RKO (cell line): ENCODE results near the gene KLK11.

Experiments
- DNase-seq: peaks from one replicate; pipeline ENCODE4 v3.0.0-alpha.2; 2016; ENCODE audit warnings: low spot score

Gene KLK11

DNA sequence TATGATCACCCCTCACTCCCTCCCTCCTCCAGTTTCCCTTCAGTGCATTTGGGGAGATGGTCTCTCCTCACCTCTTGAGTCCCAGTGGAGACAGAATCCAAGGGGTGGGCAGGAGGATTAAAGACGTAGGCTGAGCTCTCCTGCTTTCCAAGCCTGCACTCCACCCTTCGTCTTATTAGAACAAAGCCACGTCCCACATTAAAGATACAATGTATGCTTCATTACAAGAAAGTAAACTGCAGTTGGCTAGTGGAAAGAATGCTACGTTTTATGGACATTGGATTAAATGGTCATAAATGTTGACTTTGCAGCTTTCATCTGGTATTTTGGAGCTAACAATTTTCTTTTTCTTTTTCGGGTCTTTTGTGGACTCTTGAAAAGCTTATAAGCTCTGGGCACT lies 1.5 kb upstream of the KLK11 start:
- DNase-seq, result no peak

DNA sequence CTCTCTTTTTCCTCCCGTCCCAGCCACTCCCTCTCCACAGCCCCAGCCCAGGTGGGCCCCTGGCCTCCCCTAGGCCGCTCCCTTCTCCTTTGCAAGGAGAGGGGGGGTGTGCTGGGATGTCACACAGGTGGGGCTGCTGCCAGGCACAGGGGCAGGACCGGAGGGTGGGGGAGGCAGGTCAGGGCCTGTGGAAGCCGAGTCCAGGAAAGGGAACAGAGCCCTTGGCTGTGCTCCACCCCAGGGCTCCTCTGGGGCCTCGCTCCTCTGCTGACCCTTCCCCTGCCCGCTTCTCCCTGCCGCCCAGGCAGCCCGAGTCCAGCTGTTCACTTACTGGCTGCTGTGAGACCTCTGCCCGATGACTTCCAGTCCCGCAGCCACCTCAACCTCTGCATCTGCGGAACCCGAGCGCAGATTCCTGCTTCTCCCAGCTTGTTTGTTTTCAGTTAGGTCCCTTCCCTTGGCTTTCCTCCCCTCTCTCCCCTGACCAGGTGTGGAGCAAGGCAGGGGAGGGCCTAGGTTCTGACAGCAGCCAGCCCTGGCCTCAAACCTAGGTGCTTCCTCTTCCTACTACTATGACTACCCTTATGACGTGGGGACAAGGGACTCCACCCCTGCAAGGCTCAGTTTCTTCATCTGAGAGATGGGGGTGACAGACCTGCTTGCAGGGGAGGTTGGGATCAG lies 850 bp upstream of the KLK11 start:
- DNase-seq, result no peak

DNA sequence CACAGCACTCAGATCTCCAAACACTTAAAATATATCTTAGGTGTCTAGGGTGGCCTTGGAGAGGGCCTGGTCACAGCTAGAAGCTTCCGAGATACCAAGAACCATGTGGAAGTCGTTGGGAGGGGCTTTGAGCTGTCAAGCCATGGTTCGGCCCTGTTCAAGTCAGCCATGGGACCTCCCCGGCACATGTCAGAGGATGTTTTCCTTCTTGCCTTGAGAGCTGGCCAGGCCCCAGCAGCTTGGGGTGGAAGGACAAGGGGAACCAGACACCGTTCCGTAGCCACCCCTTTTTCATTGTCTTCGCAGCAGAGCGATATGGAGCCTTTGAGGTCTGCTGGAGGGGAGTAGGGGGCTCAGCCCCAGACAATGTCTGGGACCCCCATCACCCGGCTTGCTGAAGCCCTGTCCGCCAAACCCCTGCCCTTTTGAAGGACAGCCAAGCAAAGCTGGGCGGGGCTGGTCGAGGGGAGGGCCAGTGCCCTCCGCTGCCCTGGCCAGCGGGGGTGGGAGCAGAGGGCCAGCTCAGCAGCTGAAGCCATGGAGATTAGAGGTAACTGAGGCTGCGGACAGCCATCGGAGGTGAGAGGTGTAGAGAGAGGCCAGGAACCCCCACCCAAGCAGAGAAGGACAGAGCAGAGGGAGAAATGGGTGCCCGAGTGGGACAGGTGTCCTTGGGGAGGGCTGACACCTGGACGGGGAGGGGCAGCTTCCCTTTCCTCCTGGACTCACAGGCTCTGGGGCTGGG lies 435 bp downstream of the KLK11 start:
- no peak for DNase-seq

DNA sequence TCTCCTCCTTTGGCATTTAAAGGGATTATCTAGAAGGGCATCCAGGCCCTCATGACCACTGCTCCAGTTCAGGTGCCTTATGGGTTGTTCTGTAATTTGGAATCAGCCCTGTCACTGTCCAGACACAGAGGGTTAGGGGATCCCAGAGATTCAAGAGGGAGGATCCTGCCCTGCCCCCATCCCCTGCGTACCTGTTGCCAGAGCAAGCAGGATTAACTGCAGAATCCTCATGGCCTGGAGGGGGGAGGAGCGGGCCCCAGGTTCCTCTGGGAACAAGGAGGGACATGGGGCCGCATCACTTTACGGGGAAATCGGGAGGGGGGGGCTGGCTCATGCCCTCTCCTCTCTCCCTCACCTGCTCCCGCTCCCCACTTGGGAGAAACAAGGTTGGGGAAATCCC lies 1.0 kb downstream of the KLK11 start:
- DNase-seq, result no peak

DNA sequence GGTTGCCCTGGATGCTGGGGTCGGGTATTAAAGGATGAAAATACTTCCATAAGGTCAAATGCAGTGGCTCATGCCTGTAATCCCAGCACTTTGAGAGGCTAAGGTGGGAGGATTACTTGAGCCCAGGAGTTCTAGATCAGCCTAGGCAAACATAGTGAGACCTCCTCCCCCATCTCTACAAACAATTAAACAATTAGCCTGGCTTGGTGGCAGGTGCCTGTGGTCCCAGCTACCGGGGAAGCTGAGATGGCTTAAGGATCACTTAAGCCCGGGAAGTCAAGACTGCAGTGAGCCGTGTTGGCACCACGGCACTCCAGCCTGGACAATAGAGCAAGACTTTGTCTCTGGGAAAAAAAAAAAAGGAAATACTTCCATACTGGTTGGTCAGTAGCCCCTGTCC lies 1.5 kb downstream of the KLK11 start:
- no peak for DNase-seq

DNA sequence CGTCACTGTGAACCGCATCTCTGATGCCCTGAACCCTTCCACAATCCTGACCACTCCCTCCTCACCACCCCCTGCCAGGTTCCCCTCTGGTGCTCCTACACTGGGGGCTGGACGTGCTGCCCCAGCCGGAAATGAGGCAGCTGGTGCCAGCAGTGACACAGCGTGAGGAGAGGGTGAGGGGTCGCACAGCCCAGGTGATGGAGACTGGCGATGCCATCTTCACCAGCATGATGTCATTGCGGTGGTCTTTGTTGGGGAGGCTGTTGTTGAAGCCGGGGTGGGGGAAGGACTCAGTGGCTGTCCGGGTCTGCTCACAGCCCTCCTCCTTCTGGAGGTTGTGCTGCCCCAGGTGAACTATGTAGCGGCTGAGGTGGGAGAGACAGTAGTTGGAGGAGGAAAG lies 2.5 kb downstream of the KLK11 start:
- DNase-seq, result no peak

DNA sequence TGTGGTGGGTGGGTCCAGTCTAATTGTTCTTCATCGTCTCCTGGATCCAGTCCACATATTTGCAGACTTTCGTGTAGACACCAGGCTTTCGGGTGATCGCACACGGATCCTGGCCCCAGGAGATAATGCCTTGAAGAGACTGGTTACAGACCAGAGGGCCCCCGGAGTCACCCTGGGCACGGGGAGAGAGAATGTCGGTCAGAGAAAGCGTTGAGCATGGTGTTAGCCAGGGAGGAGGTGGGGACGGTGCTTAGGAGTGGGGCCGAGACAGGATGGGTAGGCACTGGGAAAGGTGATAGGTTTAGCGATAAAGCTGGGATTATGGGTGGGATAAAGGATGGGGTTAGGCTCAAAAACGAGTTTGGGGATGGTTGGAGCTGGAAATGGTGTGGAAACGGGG lies 3.9 kb downstream of the KLK11 start:
- DNase-seq, result no peak

DNA sequence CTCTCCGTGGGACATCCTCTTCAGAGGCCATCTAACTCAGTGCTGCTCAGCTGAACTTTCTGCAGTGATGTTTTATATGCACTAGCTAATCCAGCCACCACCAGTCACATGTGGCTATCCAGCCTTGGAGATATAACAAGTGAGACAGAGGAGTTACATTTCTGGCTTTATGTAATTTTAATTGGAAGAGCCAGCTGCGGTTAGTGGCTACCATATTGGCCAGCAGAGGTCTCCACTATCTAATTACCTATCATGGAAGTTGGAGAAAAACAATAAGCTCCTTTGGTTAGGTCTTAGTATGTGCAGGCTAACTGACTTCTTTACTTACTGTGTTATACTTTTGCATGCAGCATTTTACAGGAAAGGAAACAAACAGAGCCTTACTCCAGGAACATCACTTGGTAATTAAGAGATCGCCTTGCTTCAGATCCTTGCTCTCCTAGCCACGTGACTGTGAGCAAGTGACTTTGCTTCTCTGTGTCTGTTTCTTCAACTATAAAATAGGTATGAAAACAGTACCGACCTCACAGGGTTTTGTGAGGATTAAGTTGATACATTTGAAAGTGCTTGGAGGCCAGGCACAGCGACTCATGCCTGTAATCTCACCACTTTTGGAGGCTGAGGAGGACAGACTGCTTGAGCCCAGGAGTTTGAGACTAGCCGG lies 5.3 kb downstream of the KLK11 start:
- peak; percentile 66 for DNase-seq

DNA sequence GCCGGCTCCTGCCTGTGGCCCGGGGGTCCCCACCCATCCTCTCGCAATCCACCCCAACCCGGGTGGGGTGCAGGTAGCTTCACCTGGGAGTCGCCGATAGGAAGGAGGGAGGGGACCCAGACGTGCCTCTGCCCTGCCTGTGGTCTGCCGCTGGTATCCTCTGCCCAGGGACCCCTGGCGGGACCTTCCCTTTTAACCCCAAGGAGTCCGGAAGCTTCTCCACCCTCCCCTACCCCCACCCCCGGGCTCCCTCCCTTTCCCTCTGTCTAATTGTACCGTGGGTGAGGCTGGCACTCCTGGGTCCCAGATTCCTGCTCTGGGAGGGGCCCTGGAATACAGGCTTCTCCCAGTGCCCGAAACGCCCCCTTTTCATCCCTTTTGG lies 6.9 kb downstream of the KLK11 start, which contains the start of gene KLK10:
Gene KLK10, minus strand, starts transcription at position 166 of the 382 bp plus-strand sequence. CDS start 579 bp downstream, outside the sequence.
- DNase-seq, result no peak

DNA sequence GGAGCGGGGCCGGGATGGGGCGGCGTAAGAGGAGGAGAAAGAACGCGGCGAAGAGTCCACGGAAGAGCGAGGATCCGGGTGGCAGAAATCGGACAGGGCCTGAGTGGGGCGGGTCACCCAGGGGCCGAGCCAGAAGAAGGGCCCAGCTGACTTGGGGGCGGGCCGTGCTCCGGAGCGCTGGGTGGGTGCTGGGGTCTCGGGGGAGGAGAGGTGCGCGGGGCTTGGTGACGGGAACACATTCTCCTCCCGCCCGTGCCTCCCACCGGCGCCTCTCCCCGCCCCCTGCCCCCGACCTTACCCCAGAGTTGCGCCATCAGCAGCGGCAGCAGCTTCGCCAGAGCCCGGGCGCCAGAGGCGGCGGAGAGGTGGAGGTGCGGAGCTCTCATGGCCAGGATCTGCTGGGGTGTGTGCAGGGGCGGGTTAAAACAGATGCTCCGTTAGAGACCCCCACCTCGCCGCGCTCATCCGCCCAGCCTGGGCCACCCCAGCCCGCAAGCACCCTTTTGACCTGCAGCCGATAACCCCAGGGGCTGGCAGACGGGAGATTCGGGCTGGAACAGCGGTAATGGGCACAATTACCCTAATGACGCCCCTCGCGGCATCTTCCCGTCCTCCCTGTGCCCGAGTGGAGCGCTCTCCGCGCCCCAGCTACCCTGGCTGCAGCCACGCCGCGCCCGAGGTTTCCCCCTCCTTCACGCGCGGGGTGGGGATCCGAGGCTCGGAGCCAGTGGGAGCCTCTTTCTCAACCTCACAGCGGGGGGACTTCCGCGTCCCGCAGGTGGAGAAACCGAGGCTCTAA lies 7.5 kb downstream of the KLK11 start:
- no peak for DNase-seq

DNA sequence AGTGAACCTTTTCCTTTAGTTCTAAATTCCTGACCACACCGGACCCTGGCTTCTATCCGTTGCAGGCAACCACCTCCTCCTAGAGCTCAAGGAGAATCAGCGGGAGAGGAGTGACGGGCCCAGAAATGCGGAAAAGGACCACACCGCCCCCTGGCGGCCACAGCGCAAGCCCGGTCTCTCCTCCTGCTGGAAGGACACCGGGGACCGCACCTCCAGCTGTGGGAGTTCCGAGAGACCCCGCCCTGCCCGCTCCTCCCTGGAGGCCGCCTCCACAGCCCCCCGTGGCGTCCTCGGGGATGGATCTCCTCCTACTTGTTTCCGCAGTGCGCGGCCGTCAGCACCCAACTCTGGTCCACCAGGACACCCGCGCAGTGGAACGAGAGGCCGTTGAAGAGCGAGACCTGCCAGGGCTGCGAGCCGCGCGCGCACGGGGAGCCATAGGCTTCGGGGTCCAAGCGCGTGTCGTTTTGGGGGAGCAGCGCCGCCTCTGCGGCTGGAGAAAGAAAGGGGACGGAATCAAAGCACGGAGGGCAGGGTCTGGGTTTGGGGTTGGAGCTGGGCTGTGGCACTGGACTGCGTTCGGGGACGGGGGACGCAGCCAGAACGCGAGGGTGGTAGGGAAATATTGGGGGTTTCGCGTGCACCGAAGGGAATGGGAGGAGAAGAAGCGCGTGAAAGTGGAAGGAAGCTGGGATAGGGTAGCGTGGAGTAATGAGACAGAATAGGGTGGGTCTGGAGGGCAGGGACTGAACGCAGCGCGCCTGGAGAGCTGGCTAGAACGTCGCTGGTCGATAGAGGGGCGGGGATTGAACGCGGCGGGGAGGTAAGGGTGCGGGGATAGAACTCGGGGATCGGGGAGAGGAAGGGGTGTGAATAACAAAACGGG lies 9.4 kb downstream of the KLK11 start:
- peak; percentile 22 for DNase-seq

DNA sequence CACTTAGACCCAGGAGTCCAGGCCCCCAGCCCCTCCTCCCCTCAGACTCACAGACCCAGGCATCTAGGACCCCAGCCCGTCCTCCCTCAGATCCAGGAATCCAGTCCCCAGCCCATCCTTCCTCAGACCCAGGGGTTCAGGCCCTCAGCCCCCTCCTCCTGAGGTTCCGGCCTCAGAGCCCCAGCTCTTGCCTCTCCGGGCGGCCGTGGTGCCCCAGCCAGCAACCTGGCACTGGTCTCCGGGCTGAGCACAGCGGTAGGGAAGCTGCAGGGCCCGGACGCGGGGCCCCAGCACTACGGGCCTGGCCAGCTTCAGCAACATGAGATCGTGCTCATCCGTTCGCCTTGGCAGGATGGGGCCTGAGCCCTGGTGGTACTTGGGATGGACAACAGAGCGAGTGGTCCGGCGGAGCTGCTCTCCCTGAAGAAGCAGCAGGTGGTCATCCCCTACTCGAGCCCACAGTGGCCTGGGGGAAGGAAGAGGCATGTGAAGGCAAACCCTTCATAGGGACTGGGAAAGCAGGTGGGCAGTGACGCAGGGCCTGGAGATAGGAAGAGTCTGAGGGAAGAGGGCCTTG lies 10.6 kb downstream of the KLK11 start:
- DNase-seq, result no peak

DNA sequence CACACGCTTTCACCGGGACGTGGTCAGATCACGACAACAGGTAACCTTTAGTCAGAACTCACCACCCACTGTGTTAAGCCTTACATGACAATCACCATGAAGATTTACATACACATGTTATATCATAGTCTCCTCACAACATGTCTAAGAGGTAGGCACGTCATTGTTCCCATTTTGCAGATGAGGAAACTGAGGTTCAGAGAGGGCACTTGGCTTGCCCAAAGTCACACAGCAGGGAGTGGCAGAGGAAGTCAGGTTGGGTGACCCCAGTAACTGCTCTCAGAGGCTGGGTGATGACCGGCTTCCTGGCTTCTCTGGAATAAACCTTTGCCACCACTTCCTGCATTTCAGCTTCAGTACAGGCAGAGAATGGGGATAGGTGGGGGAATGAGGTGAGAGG lies 12.2 kb downstream of the KLK11 start:
- DNase-seq, result no peak

DNA sequence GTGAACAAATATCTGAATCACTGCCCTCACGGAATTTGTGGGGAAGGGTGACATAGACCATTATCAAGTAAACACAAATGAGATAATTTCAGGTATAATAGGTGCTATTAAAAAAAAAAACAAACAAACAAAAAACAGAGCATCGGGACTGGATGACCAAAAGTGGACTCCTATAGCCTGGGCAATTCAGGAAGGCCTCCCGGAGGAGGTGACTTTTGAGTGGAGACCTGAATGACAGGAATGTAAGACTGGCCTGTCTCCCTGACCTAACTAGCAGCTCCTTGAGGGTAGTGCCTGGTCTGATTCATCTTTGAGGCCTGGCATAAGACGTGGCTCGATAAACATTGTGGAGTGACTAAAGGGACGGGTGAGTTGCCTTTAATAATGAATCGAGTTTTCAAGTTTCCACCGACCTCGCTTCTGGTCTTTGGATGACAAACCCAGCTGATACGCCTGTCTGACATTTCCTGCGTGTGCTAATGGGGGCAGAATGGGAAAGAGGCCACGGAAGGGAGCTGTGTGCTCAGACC lies 13.7 kb downstream of the KLK11 start:
- peak; percentile 52 for DNase-seq

DNA sequence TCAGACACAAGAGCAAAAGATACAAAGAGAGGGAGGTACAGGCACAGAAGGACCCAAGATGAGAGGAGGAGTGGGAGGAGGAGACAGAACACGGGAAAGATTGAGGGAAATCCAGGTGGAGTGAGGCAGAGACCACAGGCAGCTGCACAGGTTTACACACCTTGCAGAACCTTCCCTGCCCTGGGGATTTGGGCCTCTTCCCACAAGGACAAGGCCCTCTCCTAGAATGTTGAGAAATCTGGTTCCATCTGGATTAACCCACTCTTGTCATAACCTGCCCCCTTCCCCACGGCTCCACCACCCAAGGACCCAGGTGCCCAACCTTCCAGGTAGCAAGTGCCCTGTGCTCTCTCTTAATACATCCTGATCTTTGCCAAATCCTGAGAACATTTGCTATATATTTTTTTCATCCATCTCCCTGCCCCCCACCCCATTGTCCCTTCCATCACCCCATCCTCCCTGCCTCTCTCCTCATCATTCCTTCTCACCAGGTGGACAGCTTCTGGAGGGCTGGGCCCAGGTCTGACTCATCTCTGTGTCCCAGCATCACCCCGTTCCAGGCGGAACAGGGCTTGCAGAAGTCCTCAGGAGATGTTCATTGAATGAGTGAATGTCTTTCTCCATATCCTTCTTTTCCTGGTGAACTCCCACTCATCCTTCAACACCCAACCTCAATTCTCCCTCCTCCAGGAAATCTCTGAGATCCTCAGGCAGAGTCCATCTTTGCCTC lies 16.2 kb downstream of the KLK11 start:
- no peak for DNase-seq

DNA sequence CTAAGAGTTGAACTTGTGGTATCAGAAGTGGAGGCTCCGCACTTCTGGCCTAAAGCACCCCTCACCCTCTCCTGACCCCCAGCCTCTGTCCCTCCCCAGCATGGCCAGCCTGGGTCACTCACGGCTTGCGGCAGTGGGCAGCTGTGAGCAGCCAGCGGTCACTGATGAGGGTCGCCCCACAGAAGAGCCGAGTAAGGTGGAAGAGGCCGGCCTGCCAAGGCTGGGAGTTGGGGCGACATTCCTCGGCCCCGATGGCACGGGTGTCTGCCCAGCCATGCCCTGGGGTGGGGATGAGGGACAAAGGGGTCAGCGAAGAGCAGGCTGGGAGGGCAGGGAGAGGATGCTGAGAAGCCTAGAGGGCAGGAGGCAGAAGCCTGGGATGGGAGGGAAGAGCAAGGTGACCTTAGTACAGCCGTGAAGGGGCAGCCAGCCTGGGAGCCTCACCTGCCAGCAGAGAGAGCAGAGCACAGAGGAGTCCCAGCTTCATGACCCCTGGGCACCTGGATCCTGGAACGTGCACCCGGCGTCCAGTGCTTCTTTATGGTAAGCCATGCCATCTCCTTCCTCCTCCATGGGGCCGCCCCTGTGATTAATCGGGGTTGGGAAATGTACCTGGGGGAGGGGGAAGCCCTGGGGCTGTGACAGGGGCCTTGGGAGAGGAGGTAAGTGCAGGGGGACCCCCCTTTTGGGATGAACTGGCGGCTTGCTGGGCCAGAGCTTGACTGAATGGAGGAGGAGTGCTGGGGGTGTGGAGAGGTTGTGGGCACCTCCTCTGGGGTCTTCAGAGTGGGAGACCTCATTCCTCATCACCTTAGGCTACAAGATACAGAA lies 17.1 kb downstream of the KLK11 start:
- DNase-seq, result no peak

DNA sequence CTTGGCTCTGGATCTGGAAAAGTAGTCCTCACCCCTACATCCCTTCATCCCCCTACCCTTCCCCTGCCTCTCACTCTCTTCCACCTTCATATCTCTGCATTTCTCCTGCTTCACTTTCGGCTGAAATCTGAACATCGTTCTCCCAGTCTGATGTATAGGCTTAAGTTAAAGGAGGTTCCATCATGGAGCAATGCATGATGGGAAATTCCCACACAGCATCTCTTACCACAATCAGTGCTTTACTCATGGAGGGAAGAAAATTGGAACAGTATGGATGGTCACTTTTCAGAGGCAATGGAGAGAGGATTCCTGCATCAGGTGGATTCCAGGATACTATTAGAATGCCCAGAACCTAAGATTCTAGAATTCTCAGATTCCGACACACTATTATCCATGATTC lies 18.9 kb downstream of the KLK11 start:
- no peak for DNase-seq

DNA sequence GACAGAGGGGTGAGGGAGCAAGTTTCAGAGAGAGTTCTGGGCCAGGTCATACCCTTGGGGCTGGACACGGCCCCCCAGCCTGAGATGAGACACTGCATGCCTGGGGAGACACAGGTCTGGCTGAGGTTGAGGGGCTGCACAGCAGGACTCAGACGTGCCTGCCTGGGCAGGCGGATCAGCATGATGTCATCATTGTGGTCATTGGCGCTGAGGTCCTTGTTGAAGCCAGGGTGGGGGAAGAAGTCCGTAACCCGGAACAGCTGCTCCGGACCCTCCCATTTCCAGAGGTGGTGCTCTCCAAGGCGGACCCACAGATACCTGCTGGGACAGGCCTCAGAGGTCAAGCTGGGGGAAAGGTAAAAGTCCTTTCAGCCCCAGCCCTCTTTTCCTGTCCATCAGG lies 20.0 kb downstream of the KLK11 start:
- DNase-seq, result no peak

DNA sequence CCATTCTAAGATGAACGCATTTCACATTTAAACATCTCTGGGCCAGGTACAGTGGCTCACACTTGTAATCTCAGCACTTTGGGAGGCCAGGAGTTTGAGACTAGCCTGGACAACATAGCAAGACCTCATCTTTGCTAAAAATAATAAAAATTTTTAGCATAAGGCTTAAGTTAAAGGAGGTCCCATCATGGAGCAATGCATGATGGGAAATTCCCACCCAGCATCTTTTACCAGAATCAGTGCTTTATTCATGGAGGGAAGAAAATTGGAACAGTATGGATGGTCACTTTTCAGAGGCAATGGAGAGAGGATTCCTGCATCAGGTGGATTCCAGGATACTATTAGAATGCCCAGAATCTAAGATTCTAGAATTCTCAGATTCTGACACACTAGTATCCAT lies 21.2 kb downstream of the KLK11 start:
- DNase-seq, result no peak
